ENCODE data around the gene CDK6. TPM values are rescaled to one million over a fixed set of nuclear protein-coding genes. Genes with fewer than 3 reads are reported as not detected.
A peak's percentile ranks its signal among the peaks of the same experiment; 100 is the strongest.

Gene CDK6
- total RNA-seq, 1 experiment from 2014 or later, result 30.7 TPM

- DNase-seq, result no peak
- Histone ChIP-seq H3K9me3 (peaks cover 3% of the 10 kb centered on the region; the same call in 1 of the 2 replicates), H3K36me3 (peaks cover 20% of the 10 kb centered on the region), H3K4me3 (no peak overlapping the region), H3K27me3 (no peaks in the 10 kb centered on the region)
Observed at GRCh38 chr7:92705831-92706230, 130.5 kb downstream of the CDK6 start.

GRCh38 chr7:92704858-92705257 is 131.5 kb downstream of the CDK6 start:
- Histone ChIP-seq H3K27me3 (no peaks in the 10 kb centered on the region), H3K9me3 (peaks cover 3% of the 10 kb centered on the region; the same call in 1 of the 2 replicates), H3K36me3 (peaks cover 18% of the 10 kb centered on the region), H3K4me3 (no peak overlapping the region)
- DNase-seq, result no peak

- peaks cover 18% of the 10 kb centered on the region for H3K36me3 ChIP-seq
- DNase-seq, result no peak
- peaks cover 3% of the 10 kb centered on the region; the same call in 1 of the 2 replicates for H3K9me3 ChIP-seq
Observed at GRCh38 chr7:92702535-92702934, 133.8 kb downstream of the CDK6 start.

GRCh38 chr7:92699966-92700514 is 136.3 kb downstream of the CDK6 start:
- no peak overlapping the region for H3K4me3 ChIP-seq
- no peak for DNase-seq
- H3K36me3 ChIP-seq, result peaks cover 5% of the 10 kb centered on the region
- no peaks in the 10 kb centered on the region for H3K27me3 ChIP-seq
- H3K9me3 ChIP-seq, result peaks cover 3% of the 10 kb centered on the region; the same call in 1 of the 2 replicates

More at GRCh38 chr7:92702535-92702934, 133.8 kb downstream of the CDK6 start:
- no peaks in the 10 kb centered on the region for H3K27me3 ChIP-seq
- no peak overlapping the region for H3K4me3 ChIP-seq

- no peak for DNase-seq
- Histone ChIP-seq H3K36me3 (peaks cover under 1% of the 10 kb centered on the region), H3K9me3 (peaks cover 2% of the 10 kb centered on the region; the same call in 1 of the 2 replicates), H3K4me3 (no peak overlapping the region), H3K27me3 (no peaks in the 10 kb centered on the region)
Observed at GRCh38 chr7:92699560-92699959, 136.8 kb downstream of the CDK6 start.

- Histone ChIP-seq H3K27me3 (no peaks in the 10 kb centered on the region), H3K9me3 (no peaks in the 10 kb centered on the region), H3K4me3 (no peak overlapping the region), H3K36me3 (peaks cover 2% of the 10 kb centered on the region; the same call in 1 of the 2 replicates)
- DNase-seq, result no peak
Observed at GRCh38 chr7:92698237-92698841, 138.0 kb downstream of the CDK6 start.

GRCh38 chr7:92697414-92697813 is 139.0 kb downstream of the CDK6 start:
- H3K4me3 ChIP-seq, result no peak overlapping the region
- H3K27me3 ChIP-seq, result no peaks in the 10 kb centered on the region
- peaks cover 2% of the 10 kb centered on the region; the same call in 1 of the 2 replicates for H3K36me3 ChIP-seq
- no peaks in the 10 kb centered on the region for H3K9me3 ChIP-seq
- DNase-seq, result no peak

- H3K9me3 ChIP-seq, result no peaks in the 10 kb centered on the region
- DNase-seq, result no peak
- H3K27me3 ChIP-seq, result no peaks in the 10 kb centered on the region
- H3K4me3 ChIP-seq, result no peak overlapping the region
- peaks cover 2% of the 10 kb centered on the region; the same call in 1 of the 2 replicates for H3K36me3 ChIP-seq
Observed at GRCh38 chr7:92697012-92697411, 139.4 kb downstream of the CDK6 start.

- no peak overlapping the region for H3K4me3 ChIP-seq
Observed at GRCh38 chr7:92696584-92696983, 139.8 kb downstream of the CDK6 start.

GRCh38 chr7:92695308-92696261 is 140.8 kb downstream of the CDK6 start:
- H3K4me3 ChIP-seq, result peak overlapping the region; percentile 35
- peaks cover 7% of the 10 kb centered on the region; the same call in 1 of the 2 replicates for H3K36me3 ChIP-seq
- DNase-seq, result peak; percentile 23
- no peaks in the 10 kb centered on the region for H3K9me3 ChIP-seq
- no peaks in the 10 kb centered on the region for H3K27me3 ChIP-seq

More at GRCh38 chr7:92696584-92696983, 139.8 kb downstream of the CDK6 start:
- peaks cover 2% of the 10 kb centered on the region; the same call in 1 of the 2 replicates for H3K36me3 ChIP-seq
- no peaks in the 10 kb centered on the region for H3K9me3 ChIP-seq
- DNase-seq, result no peak
- H3K27me3 ChIP-seq, result no peaks in the 10 kb centered on the region

- no peaks in the 10 kb centered on the region for H3K27me3 ChIP-seq
- no peak overlapping the region for H3K4me3 ChIP-seq
- peaks cover 17% of the 10 kb centered on the region; the same call in 1 of the 2 replicates for H3K36me3 ChIP-seq
- H3K9me3 ChIP-seq, result no peaks in the 10 kb centered on the region
- no peak for DNase-seq
Observed at GRCh38 chr7:92694211-92694610, 142.2 kb downstream of the CDK6 start.

- Histone ChIP-seq H3K4me3 (no peak overlapping the region), H3K27me3 (no peaks in the 10 kb centered on the region), H3K9me3 (no peaks in the 10 kb centered on the region), H3K36me3 (peaks cover 22% of the 10 kb centered on the region)
- DNase-seq, result no peak
Observed at GRCh38 chr7:92693519-92693918, 142.9 kb downstream of the CDK6 start.

- no peak for DNase-seq
- H3K4me3 ChIP-seq, result no peak overlapping the region
- H3K27me3 ChIP-seq, result no peaks in the 10 kb centered on the region
- H3K9me3 ChIP-seq, result no peaks in the 10 kb centered on the region
- peaks cover 25% of the 10 kb centered on the region for H3K36me3 ChIP-seq
Observed at GRCh38 chr7:92691578-92691977, 144.8 kb downstream of the CDK6 start.

- no peak for DNase-seq
- Histone ChIP-seq H3K27me3 (no peaks in the 10 kb centered on the region), H3K4me3 (no peak overlapping the region), H3K36me3 (peaks cover 21% of the 10 kb centered on the region), H3K9me3 (no peaks in the 10 kb centered on the region)
Observed at GRCh38 chr7:92685136-92686042, 151.0 kb downstream of the CDK6 start.

GRCh38 chr7:92684274-92684673 is 152.1 kb downstream of the CDK6 start:
- DNase-seq, result no peak
- no peak overlapping the region for H3K4me3 ChIP-seq
- H3K27me3 ChIP-seq, result no peaks in the 10 kb centered on the region
- peaks cover 13% of the 10 kb centered on the region for H3K36me3 ChIP-seq
- H3K9me3 ChIP-seq, result no peaks in the 10 kb centered on the region

GRCh38 chr7:92682903-92683539 is 153.4 kb downstream of the CDK6 start:
- Histone ChIP-seq H3K9me3 (no peaks in the 10 kb centered on the region), H3K4me3 (no peak overlapping the region), H3K36me3 (peaks cover 9% of the 10 kb centered on the region; the same call in 1 of the 2 replicates), H3K27me3 (no peaks in the 10 kb centered on the region)
- DNase-seq, result no peak

Data from MG63 (cell line).